ENCODE measurements around the gene SUMF1. TPM values are rescaled to one million over a fixed set of nuclear protein-coding genes. Genes with fewer than 3 reads are reported as not detected.

Gene SUMF1
- total RNA-seq, 1 donor from 2014 or later, result 10.4 TPM

GRCh38 chr3:4398941-4399245 lies 68.2 kb downstream of the SUMF1 start:
- intact Hi-C loops (cut with DNase I), result no loop called here
- DNase-seq (ENCODE audit: low spot score), result no peak

GRCh38 chr3:4398120-4398940 lies 68.7 kb downstream of the SUMF1 start:
- intact Hi-C loops (cut with DNase I), result no loop called here
- DNase-seq (ENCODE audit: low spot score), result no peak

GRCh38 chr3:4397466-4397865 lies 69.6 kb downstream of the SUMF1 start:
- intact Hi-C loops (cut with DNase I), result no loop called here
- no peak for DNase-seq (ENCODE audit: low spot score)

DNA sequence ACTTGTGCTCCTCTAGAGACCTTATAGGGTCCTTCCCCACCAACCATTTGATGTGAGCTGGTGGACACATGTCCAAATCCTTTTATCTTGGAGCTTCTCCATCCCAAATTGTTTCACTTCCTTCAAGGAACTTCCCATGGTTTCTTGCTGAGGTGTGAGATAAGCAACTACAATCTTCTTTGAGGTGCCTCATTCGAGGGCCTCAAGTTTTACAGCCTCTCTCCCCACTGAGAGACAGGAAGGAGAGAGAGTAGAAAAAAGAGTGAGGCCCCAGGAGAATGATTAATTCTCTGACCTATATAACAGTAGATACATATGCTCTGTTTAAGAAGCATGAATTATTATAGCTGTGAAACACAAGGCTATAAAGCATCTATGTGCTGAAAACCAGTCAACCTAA lies 70.5 kb downstream of the SUMF1 start:
- intact Hi-C loops (cut with DNase I), result no loop called here
- DNase-seq (ENCODE audit: low spot score), result no peak

- intact Hi-C loops (cut with DNase I), result no loop called here
- no peak for DNase-seq (ENCODE audit: low spot score)
These were observed 71.1 kb downstream of the SUMF1 start for GRCh38 chr3:4396006-4396405.

- no peak for DNase-seq (ENCODE audit: low spot score)
- intact Hi-C loops (cut with DNase I), result no loop called here
These were observed 71.6 kb downstream of the SUMF1 start for GRCh38 chr3:4395448-4395847.

DNA sequence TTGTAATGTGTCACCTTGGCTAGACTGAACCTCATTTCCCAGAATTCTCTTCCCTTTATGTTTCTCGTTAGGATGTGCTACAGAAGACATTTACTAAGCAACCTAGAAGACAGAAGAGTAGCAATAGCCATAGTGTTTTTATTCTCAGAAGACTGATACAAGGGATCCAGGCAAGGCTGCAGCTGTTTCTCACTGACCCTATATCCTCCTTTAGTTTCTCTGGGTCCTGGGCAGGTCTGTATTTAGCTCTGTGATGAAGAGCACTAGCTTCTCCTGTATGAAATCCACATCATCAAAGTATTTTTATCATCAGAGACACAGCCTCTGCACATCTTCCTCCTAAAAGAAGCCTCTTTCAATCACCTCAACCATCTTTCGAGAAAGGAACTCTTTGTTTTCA lies 72.5 kb downstream of the SUMF1 start:
- DNase-seq (ENCODE audit: low spot score), result no peak
- intact Hi-C loops (cut with DNase I), result no loop called here

- intact Hi-C loops (cut with DNase I), result no loop called here
- DNase-seq (ENCODE audit: low spot score), result no peak
These were observed 73.0 kb downstream of the SUMF1 start for GRCh38 chr3:4394048-4394447.

DNA sequence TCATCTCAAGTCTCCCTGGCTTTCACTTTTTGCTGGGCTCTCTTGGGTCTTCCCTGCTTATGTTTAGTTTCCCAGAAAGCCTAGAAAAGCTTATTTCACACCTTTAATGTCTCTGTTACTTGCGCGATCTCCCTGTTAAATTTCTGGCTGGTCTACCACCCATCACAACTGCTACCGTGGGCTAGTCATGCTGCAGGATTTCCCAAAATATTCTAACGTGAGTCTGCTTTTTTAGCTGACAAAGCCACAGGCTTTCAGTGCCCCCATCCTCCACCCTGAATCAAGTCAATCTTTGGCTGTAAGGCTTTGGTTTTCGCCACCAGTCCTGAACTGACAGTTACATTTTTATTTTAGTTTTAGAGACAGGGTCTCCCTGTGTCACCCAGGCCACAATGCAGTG lies 74.1 kb downstream of the SUMF1 start:
- intact Hi-C loops (cut with DNase I), result no loop called here
- no peak for DNase-seq (ENCODE audit: low spot score)

GRCh38 chr3:4387210-4388204 lies 79.6 kb downstream of the SUMF1 start:
- no peak for DNase-seq (ENCODE audit: low spot score)
- intact Hi-C loops (cut with DNase I), result no loop called here

DNA sequence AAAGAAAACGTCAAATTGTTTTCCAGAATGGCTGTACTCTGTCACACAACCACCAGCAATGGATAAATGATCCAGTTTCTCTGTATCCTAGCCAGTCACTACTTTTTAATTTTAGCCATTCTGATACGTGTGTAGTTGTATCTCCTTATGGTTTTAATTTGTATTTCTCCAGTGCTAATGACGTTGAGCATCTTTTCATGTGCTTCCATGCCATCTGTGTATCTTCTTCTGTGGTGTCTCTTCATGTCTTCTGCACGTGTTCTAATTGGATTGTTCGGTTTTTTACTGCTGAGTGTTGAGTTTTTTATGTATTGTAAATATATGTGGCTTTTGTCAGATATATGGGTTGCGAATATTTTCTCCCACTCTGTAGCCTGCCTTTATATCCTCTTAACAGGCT lies 81.9 kb downstream of the SUMF1 start:
- intact Hi-C loops (cut with DNase I), result no loop called here
- no peak for DNase-seq (ENCODE audit: low spot score)

DNA sequence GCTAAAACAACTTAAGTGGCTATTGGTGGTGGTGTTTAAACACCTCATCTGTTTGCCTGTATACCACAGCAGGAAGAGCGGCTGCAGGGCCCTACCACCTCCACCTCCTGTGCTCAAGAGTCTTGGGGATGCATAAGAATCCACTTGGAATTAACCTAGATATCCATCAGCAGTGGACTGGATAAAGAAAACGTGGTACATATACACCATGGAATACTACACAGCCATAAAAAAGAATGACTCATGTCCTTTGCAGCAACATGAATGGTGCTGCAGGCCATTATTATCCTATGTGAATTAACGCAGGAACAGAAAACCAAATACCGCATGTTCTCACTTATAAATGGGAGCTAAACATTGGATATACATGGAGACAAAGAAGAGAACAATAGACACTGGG lies 87.1 kb downstream of the SUMF1 start:
- intact Hi-C loops (cut with DNase I), result no loop called here

GRCh38 chr3:4376499-4376898 lies 90.6 kb downstream of the SUMF1 start:
- intact Hi-C loops (cut with DNase I), result no loop called here
- DNase-seq (ENCODE audit: low spot score), result no peak

More for the DNA sequence above, 87.1 kb downstream of the SUMF1 start:
- no peak for DNase-seq (ENCODE audit: low spot score)

DNA sequence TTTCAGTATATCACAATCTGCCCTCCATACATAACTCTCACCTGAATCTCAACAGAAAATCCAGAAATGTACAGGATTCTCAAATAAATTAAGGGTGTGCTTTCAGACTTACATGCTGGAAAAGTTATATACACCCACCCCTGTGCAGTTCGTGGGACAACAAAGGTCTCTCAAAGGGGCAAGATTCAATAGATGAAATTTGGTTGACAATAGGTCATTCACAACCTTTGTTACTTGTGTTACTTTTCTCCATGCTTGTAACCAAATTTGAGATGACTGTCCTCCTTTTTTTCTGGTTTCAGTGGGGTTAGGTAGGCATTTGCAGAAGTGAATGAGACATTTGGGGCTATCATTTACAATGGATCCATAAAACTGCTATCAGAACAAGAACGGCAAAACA lies 91.2 kb downstream of the SUMF1 start:
- intact Hi-C loops (cut with DNase I), result no loop called here
- no peak for DNase-seq (ENCODE audit: low spot score)

DNA sequence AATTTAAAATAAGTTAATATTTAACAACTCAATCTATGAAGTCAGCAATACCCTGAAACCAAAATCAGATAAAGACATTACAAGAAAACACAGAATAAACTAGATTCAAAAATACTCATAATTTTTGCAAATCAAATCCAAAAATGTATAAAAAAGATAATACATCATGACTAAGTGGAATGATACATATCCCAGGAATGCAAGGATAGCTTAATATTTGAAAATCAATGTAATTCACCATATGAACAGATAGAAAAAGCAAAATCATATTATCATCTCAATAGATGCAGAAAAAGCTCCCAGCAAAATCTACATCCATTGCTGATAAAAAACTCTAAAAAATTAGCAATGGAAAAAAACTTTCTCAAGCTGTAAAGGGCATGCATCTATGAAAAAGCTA lies 93.4 kb downstream of the SUMF1 start:
- DNase-seq (ENCODE audit: low spot score), result no peak
- intact Hi-C loops (cut with DNase I), result no loop called here

GRCh38 chr3:4362523-4362922 lies 104.5 kb downstream of the SUMF1 start:
- no peak for DNase-seq (ENCODE audit: low spot score)
- intact Hi-C loops (cut with DNase I), result no loop called here

GRCh38 chr3:4360817-4361216 lies 106.3 kb downstream of the SUMF1 start:
- intact Hi-C loops (cut with DNase I), result no loop called here
- no peak for DNase-seq (ENCODE audit: low spot score)

GRCh38 chr3:4359805-4360502 lies 107.1 kb downstream of the SUMF1 start:
- intact Hi-C loops (cut with DNase I), result no loop called here
- DNase-seq (ENCODE audit: low spot score), result no peak

- no peak for DNase-seq (ENCODE audit: low spot score)
- intact Hi-C loops (cut with DNase I), result no loop called here
These were observed 108.8 kb downstream of the SUMF1 start for GRCh38 chr3:4358273-4358672.
